Erythroblast (primary cell): Measurements from ENCODE around the gene C12orf75.

Source experiments
- DNase-seq, 2 experiments: peaks; one replicate each; lab custom pipeline; 2025; lab: John Stamatoyannopoulos, UW
- GATA1 ChIP-seq: IDR thresholded peaks from 2 replicates; pipeline ENCODE4 v1.6.1; 2011; ENCODE audit warnings: low read depth, mild to moderate bottlenecking, control low read depth, low read length, moderate library complexity
- POLR2A ChIP-seq: IDR thresholded peaks from 2 replicates; pipeline ENCODE4 v1.6.1; 2011; ENCODE audit warnings: mild to moderate bottlenecking, low read length

The C12orf75 gene

GRCh38 chr12:105330283-105330930, at the start of gene C12orf75:
Gene C12orf75 (plus strand): TSS chr12:105330691. CDS start chr12:105330892, 201 bp downstream.
- TF ChIP-seq POLR2A (no peak), GATA1 (no peak)
- peak; percentile 84 to 85 for DNase-seq

GRCh38 chr12:105280966-105281693, 49.4 kb upstream of the C12orf75 start:
- no peak for DNase-seq
- TF ChIP-seq POLR2A = no peak
- no peak for TF ChIP-seq GATA1

GRCh38 chr12:105281694-105282049, 48.8 kb upstream of the C12orf75 start:
- no peak for TF ChIP-seq POLR2A
- TF ChIP-seq GATA1 = no peak
- no peak for DNase-seq

GRCh38 chr12:105285378-105285777, 45.1 kb upstream of the C12orf75 start:
- TF ChIP-seq POLR2A = no peak
- DNase-seq = no peak

GRCh38 chr12:105287408-105287807, 43.1 kb upstream of the C12orf75 start:
- no peak for TF ChIP-seq POLR2A
- TF ChIP-seq GATA1 = no peak
- DNase-seq = no peak

GRCh38 chr12:105288311-105288996, 42.0 kb upstream of the C12orf75 start:
- no peak for TF ChIP-seq GATA1
- TF ChIP-seq POLR2A = no peak
- no peak for DNase-seq

- TF ChIP-seq GATA1 (no peak), POLR2A (no peak)
- no peak for DNase-seq
Measured at GRCh38 chr12:105289114-105289904, 41.2 kb upstream of the C12orf75 start.

- no peak for DNase-seq
- no peak for TF ChIP-seq GATA1
- TF ChIP-seq POLR2A = no peak
Measured at GRCh38 chr12:105291531-105291930, 39.0 kb upstream of the C12orf75 start.

GRCh38 chr12:105292705-105293104, 37.8 kb upstream of the C12orf75 start:
- TF ChIP-seq GATA1 (no peak), POLR2A (no peak)

GRCh38 chr12:105293187-105293586, 37.3 kb upstream of the C12orf75 start:
- no peak for DNase-seq
- TF ChIP-seq GATA1 (no peak), POLR2A (no peak)

More at GRCh38 chr12:105292705-105293104, 37.8 kb upstream of the C12orf75 start:
- no peak for DNase-seq

- no peak for TF ChIP-seq GATA1
- TF ChIP-seq POLR2A = no peak
- no peak for DNase-seq
Measured at GRCh38 chr12:105294161-105294560, 36.3 kb upstream of the C12orf75 start.

- DNase-seq = no peak
- no peak for TF ChIP-seq GATA1
- no peak for TF ChIP-seq POLR2A
Measured at GRCh38 chr12:105294886-105295479, 35.5 kb upstream of the C12orf75 start.
